Immature natural killer cell (primary cell): Measurements from ENCODE around the gene ZNF593OS. TPM values are rescaled to one million over a fixed set of nuclear protein-coding genes. Genes with fewer than 3 reads are reported as not detected.

Source experiments
- DNase-seq, 3 donors: peaks; one replicate each; pipeline ENCODE4 v3.0.0; 2022; ENCODE audit warnings: mixed read lengths in 1 of 3
- H3K27ac Mint-ChIP-seq, 6 donors: one replicate each; pipeline ENCODE4 v1.8.0; 2020; ENCODE audit warnings: mixed read lengths in 6 of 6, mild to moderate bottlenecking in 5 of 6, inconsistent platforms in 4 of 6, moderate library complexity in 3 of 6
- H3K27me3 Mint-ChIP-seq, 3 donors: one replicate each; pipeline ENCODE4 v1.8.0; 2020 to 2021; ENCODE audit warnings: low read depth in 3 of 3, mild to moderate bottlenecking in 3 of 3, mixed read lengths in 3 of 3, moderate library complexity in 3 of 3, inconsistent platforms in 1 of 3
- H3K36me3 Mint-ChIP-seq, 3 donors: one replicate each; pipeline ENCODE4 v1.8.0; 2020; ENCODE audit warnings: mixed read lengths in 3 of 3, inconsistent platforms in 2 of 3, mild to moderate bottlenecking in 2 of 3
- H3K4me1 Mint-ChIP-seq, 2 donors: one replicate each; pipeline ENCODE4 v1.8.0; 2020; ENCODE audit warnings: inconsistent platforms in 2 of 2, mild to moderate bottlenecking in 2 of 2, mixed read lengths in 2 of 2, moderate library complexity in 1 of 2
- H3K4me3 Mint-ChIP-seq, 5 donors: one replicate each; pipeline ENCODE4 v1.8.0; 2020; ENCODE audit warnings: mild to moderate bottlenecking in 5 of 5, mixed read lengths in 5 of 5, inconsistent platforms in 3 of 5, moderate library complexity in 3 of 5
- H3K9me3 Mint-ChIP-seq, 6 donors: one replicate each; pipeline ENCODE4 v1.8.0; 2020; ENCODE audit warnings: mild to moderate bottlenecking in 6 of 6, mixed read lengths in 6 of 6, inconsistent platforms in 4 of 6, moderate library complexity in 3 of 6
- polyA plus RNA-seq, 3 donors: library from polyadenylated mRNA; unstranded; fragments of 300-500 nt; fragmentation: Illumina TruSeq; gene quantifications; one replicate each; pipeline ENCODE4 v1.2.3, GENCODE V29; 2021

Gene ZNF593OS
- polyA plus RNA-seq, 3 donors from 2014 or later: 0.45 TPM; not detected in 2

DNA sequence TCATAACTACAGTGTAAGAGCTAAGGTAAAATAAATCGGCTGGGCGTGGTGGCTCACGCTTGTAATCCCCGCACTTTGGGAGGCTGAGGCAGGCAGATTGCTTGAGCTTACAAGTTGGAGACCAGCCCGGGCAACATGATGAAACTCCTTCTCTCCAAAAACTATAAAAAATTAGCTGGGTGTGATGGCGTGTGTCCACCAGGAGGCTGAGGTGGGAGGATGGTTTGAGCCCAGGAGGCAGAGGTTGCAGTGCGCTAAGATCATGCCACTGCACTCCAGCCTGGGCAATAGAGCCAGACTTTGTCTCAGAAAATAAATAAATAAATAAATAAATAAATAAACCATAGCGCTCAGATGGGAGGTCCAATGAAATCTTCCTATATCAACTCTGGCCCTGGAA, 29.5 kb downstream of the ZNF593OS start:
- Mint-ChIP-seq H3K9me3 (no peaks in the 10 kb centered on the region), H3K36me3 (no peaks in the 10 kb centered on the region), H3K27ac (no peak overlapping the region), H3K27me3 (peaks cover 7 to 18% (median 8%) of the 10 kb centered on the region in 3 donors), H3K4me3 (no peak overlapping the region), H3K4me1 (peaks cover 0 to 8% of the 10 kb centered on the region in 2 donors)
- no peak for DNase-seq

DNA sequence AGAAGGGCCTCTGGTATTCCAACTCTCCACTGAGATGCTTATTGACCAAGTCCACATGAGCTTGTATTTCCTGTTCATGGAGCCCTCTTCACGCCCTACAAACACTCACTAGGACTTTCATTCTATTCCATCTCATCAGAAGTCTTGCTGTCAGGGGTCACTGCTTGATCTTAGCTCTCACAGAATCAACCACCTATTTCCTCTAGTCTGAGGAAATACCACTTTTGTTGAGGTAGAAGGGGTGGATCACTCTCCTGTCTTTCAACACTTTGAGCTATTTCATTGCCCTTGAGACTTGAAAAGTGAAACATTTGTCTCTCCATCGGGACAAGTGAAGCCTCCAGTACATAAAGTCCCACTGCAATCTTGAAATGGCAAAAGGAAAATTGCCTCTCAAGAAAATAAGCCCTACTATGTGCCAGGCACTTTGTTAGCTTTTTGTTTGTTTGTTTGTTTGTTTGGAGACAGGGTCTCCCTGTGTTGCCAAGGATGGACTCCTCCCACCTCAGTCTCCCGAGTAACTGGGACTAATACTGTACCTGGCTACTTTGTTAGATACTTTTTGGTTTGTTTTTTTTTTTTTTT, 32.6 kb downstream of the ZNF593OS start:
- H3K4me3 Mint-ChIP-seq: no peak overlapping the region
- no peak overlapping the region for H3K27ac Mint-ChIP-seq
- H3K4me1 Mint-ChIP-seq: no peaks in the 10 kb centered on the region
- peaks cover 0 to 3% (median 0%) of the 10 kb centered on the region in 3 donors for H3K36me3 Mint-ChIP-seq
- no peak for DNase-seq
- H3K9me3 Mint-ChIP-seq: no peaks in the 10 kb centered on the region
- peaks cover 0 to 13% (median 8%) of the 10 kb centered on the region in 3 donors for H3K27me3 Mint-ChIP-seq

DNA sequence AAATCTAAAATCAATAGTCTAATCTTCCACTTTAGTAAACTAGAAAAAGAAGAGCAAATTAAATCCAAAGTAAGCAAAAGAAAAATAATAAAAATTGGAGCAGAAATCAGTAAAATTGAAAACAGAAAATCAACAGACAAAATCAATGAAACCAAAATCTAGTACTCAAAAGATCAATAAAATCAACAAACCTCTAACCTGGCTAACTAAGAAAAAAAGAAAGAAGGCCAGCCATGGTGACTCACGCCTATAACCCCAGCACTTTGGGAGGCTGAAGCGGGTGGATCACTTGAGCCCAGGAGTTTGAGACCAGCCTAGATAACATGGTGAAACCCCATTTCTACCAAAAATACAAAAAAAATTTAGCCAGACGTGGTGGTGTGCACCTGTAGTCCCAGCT, 37.2 kb downstream of the ZNF593OS start:
- Mint-ChIP-seq H3K27ac (no peak overlapping the region), H3K27me3 (peaks cover 2 to 20% (median 3%) of the 10 kb centered on the region in 3 donors), H3K4me3 (no peak overlapping the region), H3K9me3 (no peaks in the 10 kb centered on the region), H3K36me3 (peaks cover 0 to 3% (median 0%) of the 10 kb centered on the region in 3 donors), H3K4me1 (no peaks in the 10 kb centered on the region)
- no peak for DNase-seq

DNA sequence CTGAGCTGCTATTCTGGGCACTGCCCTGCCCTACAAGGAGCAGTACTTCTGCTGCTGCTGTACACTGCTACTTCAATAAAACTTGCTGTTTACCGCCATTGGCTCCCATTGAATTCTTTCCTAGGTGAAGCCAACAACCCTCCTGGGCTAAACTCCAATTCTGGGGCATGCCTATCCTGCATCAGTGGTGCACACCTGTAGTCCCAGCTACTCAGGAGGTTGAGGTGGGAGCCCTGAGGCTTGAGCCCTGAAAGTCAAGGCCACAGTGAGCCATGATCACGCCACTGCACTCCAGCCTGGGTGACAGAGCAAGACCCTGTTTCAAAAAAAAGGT, 38.8 kb downstream of the ZNF593OS start:
- peaks cover 3 to 5% of the 10 kb centered on the region in 2 donors for H3K4me1 Mint-ChIP-seq
- no peak overlapping the region for H3K4me3 Mint-ChIP-seq
- no peaks in the 10 kb centered on the region for H3K9me3 Mint-ChIP-seq
- no peak for DNase-seq
- H3K36me3 Mint-ChIP-seq: peaks cover 0 to 3% (median 0%) of the 10 kb centered on the region in 3 donors
- peaks cover 0 to 27% (median 8%) of the 10 kb centered on the region in 3 donors for H3K27me3 Mint-ChIP-seq
- no peak overlapping the region for H3K27ac Mint-ChIP-seq

DNA sequence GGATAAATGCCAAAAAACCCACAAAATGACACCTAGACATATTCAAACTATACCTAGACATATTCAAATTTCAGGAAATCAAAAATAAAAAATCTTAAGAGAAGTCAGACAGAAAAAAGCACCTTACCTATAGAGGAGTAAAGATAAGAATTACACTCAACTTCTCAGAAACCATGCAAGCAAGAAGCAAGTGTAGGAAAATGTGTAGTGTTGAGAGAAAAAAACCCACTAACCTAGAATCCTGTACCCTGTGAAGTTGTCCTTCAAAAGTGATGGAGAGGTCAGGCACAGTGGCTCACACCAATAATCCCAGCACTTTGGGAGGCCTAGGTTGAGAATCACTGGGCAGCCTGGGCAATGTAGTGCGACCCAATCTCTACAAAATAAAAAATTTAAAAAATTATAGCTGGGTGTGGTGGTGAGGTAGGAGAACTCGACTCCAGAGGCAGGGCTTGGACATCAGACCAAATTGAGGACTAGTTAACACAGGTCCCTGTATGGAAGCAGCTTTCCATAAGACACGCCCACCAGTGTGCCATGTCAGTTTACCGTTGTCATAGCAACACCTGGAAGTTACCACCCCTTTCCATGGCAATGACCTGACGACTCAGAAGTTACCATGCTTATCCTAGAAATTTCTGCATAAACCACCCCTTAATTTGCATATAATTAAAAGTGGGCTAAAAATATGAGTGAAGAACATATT, 39.4 kb downstream of the ZNF593OS start:
- no peak overlapping the region for H3K4me3 Mint-ChIP-seq
- H3K4me1 Mint-ChIP-seq: peaks cover 8 to 11% of the 10 kb centered on the region in 2 donors
- no peak for DNase-seq
- H3K36me3 Mint-ChIP-seq: peaks cover 0 to 3% (median 0%) of the 10 kb centered on the region in 3 donors
- H3K27me3 Mint-ChIP-seq: peaks cover 0 to 32% (median 13%) of the 10 kb centered on the region in 3 donors
- no peaks in the 10 kb centered on the region for H3K9me3 Mint-ChIP-seq
- no peak overlapping the region for H3K27ac Mint-ChIP-seq

DNA sequence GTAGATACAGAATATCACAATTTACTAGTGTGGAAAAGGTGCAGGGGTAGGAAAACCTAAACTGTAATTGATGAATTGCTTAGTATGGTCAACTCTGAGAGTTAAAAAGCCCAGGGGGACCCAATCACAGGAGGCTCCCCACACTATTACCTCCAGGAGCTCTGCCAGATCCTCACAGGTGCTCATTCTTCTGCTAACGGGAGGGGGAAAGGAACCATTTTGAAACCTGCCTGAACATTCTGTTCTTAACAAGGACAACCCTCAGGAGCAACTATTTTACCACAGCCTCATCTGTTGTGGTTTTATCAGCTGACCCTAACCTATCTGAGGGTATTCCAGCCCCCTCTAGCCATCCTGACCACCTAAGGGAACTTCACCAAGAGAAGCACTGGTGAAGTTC, 40.9 kb downstream of the ZNF593OS start:
- Mint-ChIP-seq H3K4me1 (peaks cover 24 to 26% of the 10 kb centered on the region in 2 donors), H3K9me3 (no peaks in the 10 kb centered on the region), H3K4me3 (no peak overlapping the region), H3K27me3 (peaks cover 0 to 36% (median 24%) of the 10 kb centered on the region in 3 donors), H3K27ac (no peak overlapping the region), H3K36me3 (peaks cover 0 to 3% (median 0%) of the 10 kb centered on the region in 3 donors)
- no peak for DNase-seq

DNA sequence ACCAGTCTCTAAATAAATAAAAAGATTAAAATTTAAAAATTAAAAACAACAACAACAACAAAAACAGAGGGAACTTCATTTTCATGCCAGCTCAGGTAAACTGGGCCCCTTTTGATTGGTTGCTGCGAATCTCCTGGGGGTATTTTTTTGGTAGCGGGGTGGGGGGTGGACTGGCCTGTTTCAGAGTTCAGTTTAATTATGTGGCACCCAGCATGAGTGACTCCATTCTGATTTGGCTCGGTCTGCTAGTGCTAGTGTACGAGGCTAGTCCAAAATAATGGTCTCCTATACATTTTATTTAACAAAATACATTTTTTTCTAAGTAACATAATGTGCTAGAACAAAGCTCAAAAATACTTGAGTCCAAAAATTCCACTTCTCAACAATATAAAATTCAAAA, 41.9 kb downstream of the ZNF593OS start:
- no peak overlapping the region for H3K4me3 Mint-ChIP-seq
- H3K27me3 Mint-ChIP-seq: peaks cover 3 to 36% (median 24%) of the 10 kb centered on the region in 3 donors
- H3K27ac Mint-ChIP-seq: no peak overlapping the region

DNA sequence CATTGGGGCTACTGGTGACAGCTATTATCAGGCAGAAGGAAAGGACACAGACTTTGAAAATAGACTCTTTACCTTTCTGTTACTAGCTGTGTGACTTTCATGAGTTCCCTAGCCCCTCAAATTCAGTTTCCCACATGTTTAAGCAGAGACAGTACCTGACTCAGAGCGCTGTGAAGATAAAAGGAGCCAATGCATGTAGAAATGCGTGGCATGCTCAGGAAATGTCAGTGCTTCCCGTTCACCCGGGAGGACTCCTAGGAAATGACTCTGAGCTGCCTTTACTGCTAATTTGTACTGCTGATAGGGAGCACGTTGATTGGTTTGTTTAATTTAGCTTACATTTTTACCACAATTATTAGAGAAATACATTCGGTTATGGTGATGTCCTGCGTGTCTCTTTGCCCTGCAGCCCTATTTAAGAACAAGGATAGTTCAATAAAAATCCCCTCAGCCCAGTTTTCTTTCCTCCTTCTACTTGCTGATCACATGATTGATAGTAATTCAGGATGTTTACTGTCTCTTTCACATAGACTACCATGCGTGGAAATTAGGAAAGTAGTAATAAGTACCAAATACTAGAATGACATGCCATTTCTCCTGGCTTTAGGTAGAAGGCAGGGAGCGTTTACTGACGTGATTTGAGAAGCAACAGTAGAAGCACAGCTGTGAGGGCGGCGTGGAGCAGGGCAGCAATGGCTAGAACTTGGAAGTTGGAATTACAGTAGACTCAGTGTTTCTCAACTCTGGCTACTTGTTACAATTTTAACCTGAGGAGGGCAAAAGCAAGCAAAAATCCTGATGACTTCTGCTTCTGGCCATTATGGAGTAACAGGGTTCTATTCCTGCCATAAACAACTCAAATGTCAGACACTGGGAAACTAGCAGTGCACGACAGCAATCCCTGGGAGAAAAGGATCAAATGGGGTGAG, 44.1 kb downstream of the ZNF593OS start:
- Mint-ChIP-seq H3K27ac (peak overlapping the region in 1 of 6 donors; percentile 9), H3K4me3 (peak overlapping the region in 2 of 5 donors; percentile 28 to 51), H3K27me3 (peaks cover 4 to 36% (median 24%) of the 10 kb centered on the region in 3 donors), H3K36me3 (peaks cover 7 to 14% (median 13%) of the 10 kb centered on the region in 3 donors), H3K4me1 (peaks cover 26 to 27% of the 10 kb centered on the region in 2 donors), H3K9me3 (no peaks in the 10 kb centered on the region)
- DNase-seq: no peak

More for the DNA sequence above, 41.9 kb downstream of the ZNF593OS start:
- H3K4me1 Mint-ChIP-seq: peaks cover 26 to 27% of the 10 kb centered on the region in 2 donors
- H3K9me3 Mint-ChIP-seq: no peaks in the 10 kb centered on the region
- peaks cover 0 to 6% (median 2%) of the 10 kb centered on the region in 3 donors for H3K36me3 Mint-ChIP-seq
- no peak for DNase-seq

DNA sequence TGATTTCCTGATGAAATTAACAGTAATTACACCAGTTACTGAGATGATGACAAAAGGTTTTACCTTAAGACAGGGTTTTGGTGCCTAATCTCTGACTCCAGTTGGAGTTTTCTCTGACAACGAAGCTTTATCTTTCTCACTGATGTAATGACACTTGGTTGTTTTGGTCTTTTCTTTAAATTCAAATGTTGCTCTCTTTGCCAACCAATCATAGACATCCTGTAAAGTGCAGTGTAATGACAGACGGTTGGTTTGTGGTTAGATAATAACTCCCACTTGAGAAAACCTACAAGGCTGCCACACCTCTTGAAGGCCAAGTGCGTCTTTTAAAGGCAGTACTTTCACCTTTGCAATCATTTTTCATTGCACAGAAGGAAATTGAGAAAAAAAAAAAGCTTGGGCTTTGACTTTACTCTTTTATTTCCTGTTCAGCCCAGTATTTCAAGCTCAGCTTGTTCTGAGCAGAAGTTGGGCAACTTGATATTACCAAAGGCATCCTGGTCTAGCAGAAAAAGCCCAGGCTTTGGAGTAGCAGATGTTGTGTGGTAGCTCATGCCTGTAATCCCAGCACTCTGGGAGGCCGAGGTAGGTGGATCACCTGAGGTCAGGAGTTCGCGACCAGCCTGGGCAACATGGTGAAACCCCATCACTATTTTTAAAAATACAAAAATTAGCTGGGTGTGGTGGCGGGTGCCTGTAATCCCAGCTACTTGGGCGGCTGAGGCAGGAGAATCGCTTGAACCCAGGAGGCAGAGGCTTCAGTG, 45.1 kb downstream of the ZNF593OS start:
- Mint-ChIP-seq H3K4me1 (peaks cover 26 to 27% of the 10 kb centered on the region in 2 donors), H3K27ac (peak overlapping the region; percentile 39 to 90 (median 84)), H3K27me3 (peaks cover 4 to 30% (median 24%) of the 10 kb centered on the region in 3 donors), H3K9me3 (no peaks in the 10 kb centered on the region), H3K4me3 (peak overlapping the region; percentile 27 to 76 (median 58)), H3K36me3 (peaks cover 15 to 23% (median 21%) of the 10 kb centered on the region in 3 donors)
- peak; percentile 84 to 87 (median 85) for DNase-seq

DNA sequence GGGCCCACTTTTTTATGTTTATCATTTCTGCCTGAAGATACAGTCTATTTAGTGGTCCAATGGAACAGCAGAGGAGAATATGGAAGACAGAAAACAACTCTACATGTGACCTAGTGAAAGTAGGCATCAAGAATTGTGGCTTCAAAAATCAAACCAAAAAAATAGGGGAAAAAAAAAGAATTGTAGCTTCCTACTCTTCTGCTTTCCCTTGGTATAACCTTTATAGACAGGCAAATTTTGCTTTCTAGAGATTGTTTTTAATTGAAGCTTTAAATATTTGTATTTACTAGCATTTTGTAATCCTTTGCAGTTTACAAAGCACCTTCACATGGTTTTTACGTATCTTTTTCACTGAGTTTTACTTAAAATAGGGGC, 45.7 kb downstream of the ZNF593OS start:
- peaks cover 4 to 25% (median 24%) of the 10 kb centered on the region in 3 donors for H3K27me3 Mint-ChIP-seq
- DNase-seq: no peak
- peak overlapping the region; percentile 1 to 76 (median 58) for H3K4me3 Mint-ChIP-seq
- no peaks in the 10 kb centered on the region for H3K9me3 Mint-ChIP-seq
- peaks cover 15 to 23% (median 21%) of the 10 kb centered on the region in 3 donors for H3K36me3 Mint-ChIP-seq
- peaks cover 26 to 27% of the 10 kb centered on the region in 2 donors for H3K4me1 Mint-ChIP-seq
- peak overlapping the region in 5 of 6 donors; percentile 75 to 90 (median 87) for H3K27ac Mint-ChIP-seq

DNA sequence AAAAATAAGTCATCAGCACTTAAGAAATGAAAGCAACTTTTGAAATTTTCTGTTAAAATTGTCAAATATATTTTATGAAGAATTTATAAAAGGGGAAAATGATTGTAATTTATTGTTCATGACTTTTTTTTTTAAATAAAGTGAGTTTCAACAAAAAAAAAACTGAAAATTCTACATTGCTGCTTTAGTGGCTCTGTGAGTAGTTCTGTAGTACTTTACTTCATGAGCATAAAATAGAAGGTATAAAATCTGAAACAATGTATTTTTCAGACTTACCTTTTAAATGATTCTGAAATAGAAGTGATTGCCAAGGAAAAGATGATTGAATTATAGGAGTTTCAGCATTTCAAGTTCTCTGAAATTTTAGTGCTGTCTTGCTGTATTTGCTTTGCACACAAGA, 46.2 kb downstream of the ZNF593OS start:
- H3K36me3 Mint-ChIP-seq: peaks cover 15 to 23% (median 21%) of the 10 kb centered on the region in 3 donors
- H3K9me3 Mint-ChIP-seq: no peaks in the 10 kb centered on the region
- H3K4me1 Mint-ChIP-seq: peaks cover 26 to 27% of the 10 kb centered on the region in 2 donors
- H3K4me3 Mint-ChIP-seq: no peak overlapping the region
- peak overlapping the region in 1 of 6 donors; percentile 81 for H3K27ac Mint-ChIP-seq
- no peak for DNase-seq
- H3K27me3 Mint-ChIP-seq: peaks cover 4 to 24% (median 21%) of the 10 kb centered on the region in 3 donors

DNA sequence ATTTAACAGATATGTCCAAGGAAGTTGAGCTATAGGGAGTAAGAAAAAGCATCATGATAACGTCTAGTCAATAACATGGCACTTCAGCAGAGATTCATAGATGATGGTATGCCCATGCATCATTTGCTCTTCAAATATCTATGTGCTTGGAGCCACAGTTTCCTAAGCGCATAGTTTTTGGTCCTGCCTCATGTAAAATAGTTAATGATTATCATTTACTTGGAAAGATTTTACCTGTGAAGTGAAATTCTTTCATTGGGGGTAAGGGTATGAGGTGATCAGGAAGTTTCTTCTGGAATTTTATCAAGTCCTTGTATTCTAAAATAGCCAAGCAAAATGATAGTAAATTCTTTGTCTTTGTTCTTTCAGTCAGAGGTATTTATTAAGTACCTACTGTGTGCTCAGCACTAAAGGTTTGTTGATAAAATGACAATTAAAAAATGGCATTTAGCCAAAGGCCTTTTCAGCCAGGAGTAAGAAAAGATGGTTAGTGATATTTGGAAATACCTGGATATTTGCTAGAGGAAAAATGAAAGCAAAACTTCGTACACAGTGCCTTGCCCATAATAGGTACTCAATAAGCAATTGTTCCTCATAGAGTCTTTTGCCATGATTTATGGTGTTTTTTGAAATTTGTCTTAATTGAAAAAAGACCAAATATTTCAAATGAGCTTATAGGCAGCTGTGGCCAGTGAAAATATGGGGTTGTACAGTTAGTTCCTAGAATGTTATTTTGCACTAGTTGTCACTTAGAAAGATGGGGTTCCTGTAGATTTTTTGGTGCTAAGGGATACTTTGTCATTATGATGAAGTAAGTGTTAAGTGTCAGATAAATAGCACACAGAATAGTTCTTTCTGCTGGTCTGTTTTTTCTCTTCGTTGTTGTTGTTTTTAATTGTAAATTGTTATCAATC, 47.0 kb downstream of the ZNF593OS start:
- peaks cover 4 to 22% (median 16%) of the 10 kb centered on the region in 3 donors for H3K27me3 Mint-ChIP-seq
- H3K36me3 Mint-ChIP-seq: peaks cover 21 to 23% (median 22%) of the 10 kb centered on the region in 3 donors
- H3K27ac Mint-ChIP-seq: no peak overlapping the region
- no peak overlapping the region for H3K4me3 Mint-ChIP-seq
- H3K9me3 Mint-ChIP-seq: no peaks in the 10 kb centered on the region
- peaks cover 26 to 27% of the 10 kb centered on the region in 2 donors for H3K4me1 Mint-ChIP-seq
- DNase-seq: no peak
